HTERT RPE-1 (cell line): ENCODE results near the gene TMEM219.

Source experiments
- in situ Hi-C: fragments of 300-500 bp; cut with MboI; formaldehyde crosslinking; loops from 4 replicates; pipeline ENCODE4 v1.14.3; 2020; ENCODE audit warnings: low sequenced_read_pairs

The TMEM219 gene

GRCh38 chr16:29994600-29995323 lies 32.9 kb downstream of the TMEM219 start:
- in situ Hi-C loops, result no loop called here

GRCh38 chr16:29995324-29995910 lies 33.5 kb downstream of the TMEM219 start, which contains the start of gene HIRIP3:
HIRIP3 (minus strand) TSS chr16:29995617; CDS start chr16:29995605, 12 bp downstream.
- in situ Hi-C loops, result no loop called here

- in situ Hi-C loops, result no loop called here
Measured at GRCh38 chr16:29995911-29996765, 34.3 kb downstream of the TMEM219 start, which contains the start of gene INO80E. INO80E (plus strand) TSS chr16:29996241; CDS start chr16:29996311, 70 bp downstream.

GRCh38 chr16:29996766-29997250 lies 34.9 kb downstream of the TMEM219 start:
- in situ Hi-C loops, result no loop called here

GRCh38 chr16:29999605-30000004 lies 37.7 kb downstream of the TMEM219 start:
- in situ Hi-C loops, result no loop called here

GRCh38 chr16:30000735-30001631 lies 39.1 kb downstream of the TMEM219 start:
- in situ Hi-C loops, result no loop called here

GRCh38 chr16:30002614-30003346 lies 40.9 kb downstream of the TMEM219 start:
- in situ Hi-C loops, result no loop called here

GRCh38 chr16:30003670-30004423 lies 42.0 kb downstream of the TMEM219 start:
- in situ Hi-C loops, result no loop called here

- in situ Hi-C loops, result no loop called here
Measured at GRCh38 chr16:30004424-30004776, 42.5 kb downstream of the TMEM219 start.

- in situ Hi-C loops, result no loop called here
Measured at GRCh38 chr16:30004811-30005242, 42.9 kb downstream of the TMEM219 start.

- in situ Hi-C loops, result no loop called here
Measured at GRCh38 chr16:30005341-30006094, 43.6 kb downstream of the TMEM219 start.

- in situ Hi-C loops, result no loop called here
Measured at GRCh38 chr16:30006095-30006473, 44.2 kb downstream of the TMEM219 start.

- in situ Hi-C loops, result no loop called here
Measured at GRCh38 chr16:30006659-30007377, 44.9 kb downstream of the TMEM219 start.

- in situ Hi-C loops, result no loop called here
Measured at GRCh38 chr16:30007378-30007895, 45.6 kb downstream of the TMEM219 start.

- in situ Hi-C loops, result no loop called here
Measured at GRCh38 chr16:30009085-30009862, 47.4 kb downstream of the TMEM219 start.

- in situ Hi-C loops, result no loop called here
Measured at GRCh38 chr16:30009990-30010843, 48.3 kb downstream of the TMEM219 start.
